IMR-90 (cell line): ENCODE measurements around the gene PRKCA. TPM values are rescaled to one million over a fixed set of nuclear protein-coding genes. Genes with fewer than 3 reads are reported as not detected.

Experiments used
- ATAC-seq: fragments of 200-7000 bp; cut with Tn5 transposase; 2 replicates; pipeline ENCODE4 v1.9.1; 2020; ENCODE audit warnings: low read depth, mild to moderate bottlenecking, moderate library complexity
- BruUV-seq: library from RNA; stranded (reverse); fragments of 400-500 nt; replicated peaks from 2 replicates; lab custom pipeline; 2021; lab: Mats Ljungman, UMichigan
- CTCF ChIA-PET: fragments of 300-600 bp; formaldehyde crosslinking; extraction: SDS; loops from one replicate; lab custom pipeline; 2021; ENCODE audit warnings: antibody characterized with exemption; lab: Yijun Ruan, JAX
- POLR2A ChIA-PET: fragments of 300-600 bp; sonication (Branson Sonifier 250); formaldehyde crosslinking; loops from one replicate; lab custom pipeline; 2022; ENCODE audit warnings: antibody characterized with exemption; ENCODE audit not compliant: unreplicated experiment; lab: Charles Lee
- DNase-seq: peaks from one replicate; pipeline ENCODE4 v3.0.0; 2013
- H2AFZ ChIP-seq: replicated peaks from 2 replicates; pipeline ENCODE3; 2013; ENCODE audit warnings: low read length, mild to moderate bottlenecking; ENCODE audit not compliant: poor library complexity
- H2AK5ac ChIP-seq: 2 replicates; pipeline ENCODE4 v1.6.1; 2013; ENCODE audit warnings: low read depth, low read length, inconsistent platforms
- H2AK9ac ChIP-seq: replicated peaks from 2 replicates; pipeline ENCODE3; 2013; ENCODE audit warnings: mild to moderate bottlenecking, low read depth, low read length, moderate library complexity; ENCODE audit not compliant: poor library complexity
- H2BK120ac ChIP-seq: 2 replicates; pipeline ENCODE4 v1.6.1; 2013; ENCODE audit warnings: low read depth, low read length, inconsistent platforms
- H2BK15ac ChIP-seq: 3 replicates; pipeline ENCODE4 v1.6.1; 2013; ENCODE audit warnings: low read depth, low read length, inconsistent platforms
- H2BK20ac ChIP-seq: 2 replicates; pipeline ENCODE4 v1.6.1; 2013; ENCODE audit warnings: low read depth, mild to moderate bottlenecking, inconsistent platforms, low read length, moderate library complexity
- H2BK5ac ChIP-seq: 2 replicates; pipeline ENCODE4 v1.6.1; 2013; ENCODE audit warnings: mild to moderate bottlenecking, low read depth, low read length, inconsistent platforms; ENCODE audit not compliant: poor library complexity, severe bottlenecking
- H3K14ac ChIP-seq: replicated peaks from 2 replicates; pipeline ENCODE4 v1.6.1; 2013; ENCODE audit warnings: low read depth, low read length, inconsistent platforms
- H3K18ac ChIP-seq: 2 replicates; pipeline ENCODE4 v1.6.1; 2013; ENCODE audit warnings: low read depth, low read length, control low read depth
- H3K23ac ChIP-seq: 2 replicates; pipeline ENCODE4 v1.6.1; 2013; ENCODE audit warnings: low read depth, low read length, inconsistent platforms
- H3K27ac ChIP-seq: 2 replicates; pipeline ENCODE4 v1.5.1; 2013; ENCODE audit warnings: mild to moderate bottlenecking, control low read depth, low read length; ENCODE audit not compliant: insufficient read depth
- H3K27me3 ChIP-seq: 2 replicates; pipeline ENCODE4 v1.6.1; 2013; ENCODE audit warnings: low read length; ENCODE audit not compliant: control insufficient read depth, insufficient read depth
- H3K36me3 ChIP-seq: 2 replicates; pipeline ENCODE4 v1.6.1; 2013; ENCODE audit warnings: low read length, mixed read lengths; ENCODE audit not compliant: control insufficient read depth, insufficient read depth
- H3K4ac ChIP-seq: 2 replicates; pipeline ENCODE4 v1.6.1; 2013; ENCODE audit warnings: low read depth, low read length, inconsistent platforms
- H3K4me1 ChIP-seq: 2 replicates; pipeline ENCODE4 v1.6.1; 2013; ENCODE audit warnings: low read length, mixed read lengths; ENCODE audit not compliant: control insufficient read depth, insufficient read depth
- H3K4me2 ChIP-seq: 2 replicates; pipeline ENCODE4 v1.6.1; 2013; ENCODE audit warnings: low read depth, mild to moderate bottlenecking, control low read depth, low read length, moderate library complexity
- H3K4me3 ChIP-seq: 2 replicates; pipeline ENCODE4 v1.5.1; 2013; ENCODE audit warnings: low read depth, mild to moderate bottlenecking, control low read depth, low read length, moderate library complexity; ENCODE audit not compliant: insufficient read depth
- H3K56ac ChIP-seq: 2 replicates; pipeline ENCODE4 v1.6.1; 2013; ENCODE audit warnings: low read length, inconsistent platforms; ENCODE audit not compliant: insufficient read depth; ENCODE audit errors: extremely low read depth
- H3K79me1 ChIP-seq, 2 experiments: 2 replicates each; pipeline ENCODE4 v1.6.1; 2013; ENCODE audit warnings: low read length in 2 of 2, inconsistent platforms in 1 of 2, low read depth in 1 of 2
- H3K9ac ChIP-seq: 2 replicates; pipeline ENCODE4 v1.6.1; 2013; ENCODE audit warnings: low read depth, low read length, control low read depth
- H3K9me1 ChIP-seq: 2 replicates; pipeline ENCODE4 v1.6.1; 2013; ENCODE audit warnings: low read length, inconsistent platforms; ENCODE audit not compliant: insufficient read depth
- H3K9me3 ChIP-seq: 2 replicates; pipeline ENCODE4 v1.6.1; 2013; ENCODE audit warnings: low read length; ENCODE audit not compliant: control insufficient read depth, insufficient read depth
- H4K20me1 ChIP-seq: 2 replicates; pipeline ENCODE4 v1.6.1; 2013; ENCODE audit warnings: low read length, inconsistent platforms; ENCODE audit not compliant: insufficient read depth
- H4K5ac ChIP-seq: 2 replicates; pipeline ENCODE4 v1.6.1; 2013; ENCODE audit warnings: mild to moderate bottlenecking, low read depth, low read length, control low read depth
- H4K8ac ChIP-seq, 2 experiments: 2 replicates each; pipeline ENCODE4 v1.6.1; 2013; ENCODE audit warnings: low read depth in 2 of 2, low read length in 2 of 2, control low read depth in 1 of 2, inconsistent platforms in 1 of 2
- H4K91ac ChIP-seq: 2 replicates; pipeline ENCODE4 v1.6.1; 2013; ENCODE audit warnings: low read depth, low read length, inconsistent platforms; ENCODE audit not compliant: insufficient read depth
- BHLHE40 ChIP-seq: fragments of 150-350 bp; IDR thresholded peaks from 2 replicates; pipeline ENCODE4 v1.6.1; 2016; ENCODE audit warnings: mild to moderate bottlenecking, low read depth, low read length
- CEBPB ChIP-seq: IDR thresholded peaks from 2 replicates; pipeline ENCODE4 v1.6.1; 2012; ENCODE audit warnings: low read depth, low read length, improper control_type of control experiment
- CHD1 ChIP-seq: IDR thresholded peaks from 2 replicates; pipeline ENCODE4 v1.6.1; 2012; ENCODE audit warnings: low read depth, low read length, improper control_type of control experiment
- FOS ChIP-seq: fragments of 150-350 bp; IDR thresholded peaks from 2 replicates; pipeline ENCODE4 v1.6.1; 2016; ENCODE audit warnings: low read depth, low read length
- MAFK ChIP-seq: IDR thresholded peaks from 2 replicates; pipeline ENCODE4 v1.6.1; 2012; ENCODE audit warnings: low read depth, low read length, improper control_type of control experiment
- MAZ ChIP-seq: IDR thresholded peaks from 2 replicates; pipeline ENCODE4 v1.6.1; 2012; ENCODE audit warnings: low read depth, mild to moderate bottlenecking, low read length, improper control_type of control experiment, moderate library complexity, borderline replicate concordance
- MXI1 ChIP-seq: IDR thresholded peaks from 2 replicates; pipeline ENCODE4 v1.6.1; 2012; ENCODE audit warnings: low read depth, mild to moderate bottlenecking, low read length, moderate library complexity, borderline replicate concordance
- NFE2L2 ChIP-seq: fragments of 150-350 bp; IDR thresholded peaks from 2 replicates; pipeline ENCODE4 v1.6.1; 2016; ENCODE audit warnings: low read depth, mild to moderate bottlenecking, low read length
- POLR2A ChIP-seq: IDR thresholded peaks from 2 replicates; pipeline ENCODE4 v1.6.1; 2012; ENCODE audit warnings: mild to moderate bottlenecking, low read depth, low read length
- RAD21 ChIP-seq: IDR thresholded peaks from 2 replicates; pipeline ENCODE4 v1.6.1; 2012; ENCODE audit warnings: low read length, improper control_type of control experiment
- RCOR1 ChIP-seq: IDR thresholded peaks from 2 replicates; pipeline ENCODE4 v1.6.1; 2012; ENCODE audit warnings: mild to moderate bottlenecking, low read length, improper control_type of control experiment; ENCODE audit not compliant: insufficient replicate concordance
- RFX5 ChIP-seq: IDR thresholded peaks from 2 replicates; pipeline ENCODE4 v1.8.0; 2012; ENCODE audit warnings: low read depth, mild to moderate bottlenecking, low read length, moderate library complexity
- SMC3 ChIP-seq: fragments of 150-350 bp; IDR thresholded peaks from 2 replicates; pipeline ENCODE4 v1.6.1; 2016; ENCODE audit warnings: low read depth, mild to moderate bottlenecking, antibody characterized with exemption, low read length, moderate library complexity
- WGBS, 2 experiments: methylation state at CpG; one replicate each; pipeline versions ENCODE4 v1.1.5 to v1.1.7; 2013; ENCODE audit warnings: missing lambda C conversion rate in 2 of 2; ENCODE audit not compliant: insufficient read length in 1 of 2; ENCODE audit errors: extremely low coverage in 2 of 2; 5-methylcytosine and 5-hydroxymethylcytosine counted together
- dilution Hi-C: fragments of 300-500 bp; cut with HindIII; formaldehyde crosslinking; loops from one replicate; pipeline ENCODE4 v1.14.3; 2018; ENCODE audit warnings: low sequenced_read_pairs; ENCODE audit not compliant: unreplicated experiment
- in situ Hi-C: fragments of 300-500 bp; cut with MboI; formaldehyde crosslinking; loops from 3 replicates; pipeline ENCODE4 v1.14.3; 2019; ENCODE audit warnings: low sequenced_read_pairs, inconsistent platforms, mixed read lengths
- intact Hi-C: fragments of 100-400 bp; cut with micrococcal nuclease; formaldehyde crosslinking; loops from 2 replicates; pipeline ENCODE4 v1.10.0; 2022
- polyA plus RNA-seq, 3 experiments: library from polyadenylated mRNA; depleted of rRNA; stranded (reverse); fragments of >200 nt; gene quantifications; 2 replicates each; pipeline ENCODE4 v1.2.3, GENCODE V29; 2012; ENCODE audit warnings: low replicate concordance in 1 of 3
- total RNA-seq: library from RNA; depleted of rRNA; stranded (reverse); fragments of >200 nt; gene quantifications from 2 replicates; pipeline ENCODE4 v1.2.3, GENCODE V29; 2012
- TF ChIP-seq, protein P1 (sequence below): conservative IDR thresholded peaks from 2 replicates; pipeline ENCODE4 v1.5.1; 2012; ENCODE audit warnings: mild to moderate bottlenecking, low read depth, low read length, improper control_type of control experiment
- TF ChIP-seq, protein P2 (sequence below): fragments of 150-350 bp; IDR thresholded peaks from 2 replicates; pipeline ENCODE4 v1.6.1; 2016; ENCODE audit warnings: low read depth, mild to moderate bottlenecking, low read length, moderate library complexity, borderline replicate concordance
- TF ChIP-seq, protein P3 (sequence below): fragments of 150-350 bp; IDR thresholded peaks from 2 replicates; pipeline ENCODE4 v1.6.1; 2017; ENCODE audit warnings: mild to moderate bottlenecking, antibody characterized with exemption, low read length, low read depth

The PRKCA gene
- total and polyA plus RNA-seq, 2 of the 4 experiments (the other 2 are of a cell fraction): 31.0 to 46.0 TPM

DNA sequence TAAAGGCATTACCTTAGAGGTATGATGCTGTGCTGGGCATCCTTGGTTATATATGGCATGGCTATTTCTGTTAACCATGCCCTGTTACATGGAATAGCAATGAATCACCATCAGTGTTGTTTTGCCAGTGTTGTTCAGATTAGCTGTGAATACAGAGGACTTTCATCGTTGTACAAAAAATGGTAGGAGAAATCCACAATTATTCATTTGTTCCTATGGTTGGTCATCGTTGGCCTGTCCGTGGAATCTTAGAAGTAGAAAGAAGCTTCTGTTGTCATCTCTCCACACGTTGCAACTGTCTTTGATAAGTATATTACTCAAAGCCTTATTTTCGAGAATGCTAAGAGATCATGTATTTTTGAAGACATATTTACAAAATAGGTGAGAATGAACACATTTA lies 418.2 kb downstream of the PRKCA start:
- H3K27me3 ChIP-seq: no peaks in the 10 kb centered on the region
- 100% methylated on average over 1 of the region's 5 CpGs; no CpG with 5 or more reads in 1 of the 2 experiments for WGBS, 2 experiments
- CTCF ChIA-PET: no interaction called here

More for the DNA sequence above, 418.2 kb downstream of the PRKCA start:
- Histone ChIP-seq H3K4ac (no peak overlapping the region), H4K5ac (no peak overlapping the region), H3K56ac (no peak overlapping the region), H3K9me3 (no peaks in the 10 kb centered on the region), H2AK9ac (no peak overlapping the region), H3K18ac (no peak overlapping the region), H3K23ac (no peak overlapping the region), H4K20me1 (peaks cover 20% of the 10 kb centered on the region; the same call in 1 of the 2 replicates), H2BK20ac (no peak overlapping the region), H4K8ac (no peak overlapping the region), H3K79me1 (peaks cover 0 to 3% of the 10 kb centered on the region in 2 experiments; a peak in 1 of 4 replicates), H3K36me3 (peaks cover 6% of the 10 kb centered on the region; the same call in 1 of the 2 replicates), H4K91ac (no peak overlapping the region), H2AK5ac (no peak overlapping the region), H3K9ac (no peak overlapping the region), H2BK5ac (no peak overlapping the region), H3K4me3 (no peak overlapping the region), H3K27ac (no peak overlapping the region), H3K4me2 (no peak overlapping the region), H3K9me1 (0 out of 2 replicates have a peak, but pooled peaks cover 1% of the 10 kb centered on the region), H2BK15ac (no peak overlapping the region), H3K14ac (no peak overlapping the region), H3K4me1 (peaks cover 4% of the 10 kb centered on the region; the same call in 1 of the 2 replicates), H2BK120ac (no peak overlapping the region), H2AFZ (no peak overlapping the region)
- no peak for TF ChIP-seq NFE2L2
- TF ChIP-seq, protein P1, sequence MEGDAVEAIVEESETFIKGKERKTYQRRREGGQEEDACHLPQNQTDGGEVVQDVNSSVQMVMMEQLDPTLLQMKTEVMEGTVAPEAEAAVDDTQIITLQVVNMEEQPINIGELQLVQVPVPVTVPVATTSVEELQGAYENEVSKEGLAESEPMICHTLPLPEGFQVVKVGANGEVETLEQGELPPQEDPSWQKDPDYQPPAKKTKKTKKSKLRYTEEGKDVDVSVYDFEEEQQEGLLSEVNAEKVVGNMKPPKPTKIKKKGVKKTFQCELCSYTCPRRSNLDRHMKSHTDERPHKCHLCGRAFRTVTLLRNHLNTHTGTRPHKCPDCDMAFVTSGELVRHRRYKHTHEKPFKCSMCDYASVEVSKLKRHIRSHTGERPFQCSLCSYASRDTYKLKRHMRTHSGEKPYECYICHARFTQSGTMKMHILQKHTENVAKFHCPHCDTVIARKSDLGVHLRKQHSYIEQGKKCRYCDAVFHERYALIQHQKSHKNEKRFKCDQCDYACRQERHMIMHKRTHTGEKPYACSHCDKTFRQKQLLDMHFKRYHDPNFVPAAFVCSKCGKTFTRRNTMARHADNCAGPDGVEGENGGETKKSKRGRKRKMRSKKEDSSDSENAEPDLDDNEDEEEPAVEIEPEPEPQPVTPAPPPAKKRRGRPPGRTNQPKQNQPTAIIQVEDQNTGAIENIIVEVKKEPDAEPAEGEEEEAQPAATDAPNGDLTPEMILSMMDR: no peak
- no peak for TF ChIP-seq SMC3
- TF ChIP-seq, protein P2, sequence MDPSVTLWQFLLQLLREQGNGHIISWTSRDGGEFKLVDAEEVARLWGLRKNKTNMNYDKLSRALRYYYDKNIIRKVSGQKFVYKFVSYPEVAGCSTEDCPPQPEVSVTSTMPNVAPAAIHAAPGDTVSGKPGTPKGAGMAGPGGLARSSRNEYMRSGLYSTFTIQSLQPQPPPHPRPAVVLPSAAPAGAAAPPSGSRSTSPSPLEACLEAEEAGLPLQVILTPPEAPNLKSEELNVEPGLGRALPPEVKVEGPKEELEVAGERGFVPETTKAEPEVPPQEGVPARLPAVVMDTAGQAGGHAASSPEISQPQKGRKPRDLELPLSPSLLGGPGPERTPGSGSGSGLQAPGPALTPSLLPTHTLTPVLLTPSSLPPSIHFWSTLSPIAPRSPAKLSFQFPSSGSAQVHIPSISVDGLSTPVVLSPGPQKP: no peak
- no peak for TF ChIP-seq MAZ
- no peak for TF ChIP-seq MAFK
- TF ChIP-seq BHLHE40: no peak
- TF ChIP-seq FOS: no peak
- TF ChIP-seq CHD1: no peak
- TF ChIP-seq RFX5: no peak
- TF ChIP-seq, protein P3, sequence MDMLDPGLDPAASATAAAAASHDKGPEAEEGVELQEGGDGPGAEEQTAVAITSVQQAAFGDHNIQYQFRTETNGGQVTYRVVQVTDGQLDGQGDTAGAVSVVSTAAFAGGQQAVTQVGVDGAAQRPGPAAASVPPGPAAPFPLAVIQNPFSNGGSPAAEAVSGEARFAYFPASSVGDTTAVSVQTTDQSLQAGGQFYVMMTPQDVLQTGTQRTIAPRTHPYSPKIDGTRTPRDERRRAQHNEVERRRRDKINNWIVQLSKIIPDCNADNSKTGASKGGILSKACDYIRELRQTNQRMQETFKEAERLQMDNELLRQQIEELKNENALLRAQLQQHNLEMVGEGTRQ: no peak
- TF ChIP-seq RAD21: no peak
- TF ChIP-seq POLR2A: no peak
- no peak for TF ChIP-seq RCOR1
- TF ChIP-seq CEBPB: no peak
- no peak for TF ChIP-seq MXI1
- ATAC-seq (no peak), DNase-seq (no peak)
- dilution Hi-C loops: no loop called here
- no TSS peak for BruUV-seq
- in situ Hi-C loops: no loop called here
- POLR2A ChIA-PET: no interaction called here
- intact Hi-C loops: no loop called here
